OCI-LY1 (cell line): ENCODE data around the gene OR9G1.

ENCODE experiments used
- EZH2 ChIP-seq: fragments of 200-600 bp; sonication (generic), shearing (Covaris generic); IDR thresholded peaks from 2 replicates; pipeline ENCODE4 v1.8.0; 2017; ENCODE audit warnings: borderline replicate concordance, mixed run types, mild to moderate bottlenecking, antibody characterized with exemption, low read length, moderate library complexity, mixed read lengths
- TF ChIP-seq, protein P1 (sequence below): fragments of 200-600 bp; sonication (generic), shearing (Covaris generic); IDR thresholded peaks from 2 replicates; pipeline ENCODE4 v1.5.1; 2017; ENCODE audit warnings: mild to moderate bottlenecking, antibody characterized with exemption, low read length, moderate library complexity, mixed read lengths

DNA sequence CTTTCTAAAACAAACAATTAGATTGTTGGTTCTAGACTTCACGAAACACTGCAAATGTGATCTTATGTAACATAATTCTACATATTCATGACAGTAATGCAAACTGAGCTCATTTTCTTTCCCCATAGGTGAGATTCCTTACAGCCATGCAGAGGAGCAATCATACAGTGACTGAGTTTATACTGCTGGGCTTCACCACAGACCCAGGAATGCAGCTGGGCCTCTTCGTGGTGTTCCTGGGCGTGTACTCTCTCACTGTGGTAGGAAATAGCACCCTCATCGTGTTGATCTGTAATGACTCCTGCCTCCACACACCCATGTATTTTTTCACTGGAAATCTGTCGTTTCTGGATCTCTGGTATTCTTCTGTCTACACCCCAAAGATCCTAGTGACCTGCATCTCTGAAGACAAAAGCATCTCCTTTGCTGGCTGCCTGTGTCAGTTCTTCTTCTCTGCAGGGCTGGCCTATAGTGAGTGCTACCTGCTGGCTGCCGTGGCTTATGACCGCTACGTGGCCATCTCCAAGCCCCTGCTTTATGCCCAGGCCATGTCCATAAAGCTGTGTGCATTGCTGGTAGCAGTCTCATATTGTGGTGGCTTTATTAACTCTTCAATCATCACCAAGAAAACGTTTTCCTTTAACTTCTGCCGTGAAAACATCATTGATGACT lies 1.5 kb downstream of the OR9G1 start:
- TF ChIP-seq, protein P1, sequence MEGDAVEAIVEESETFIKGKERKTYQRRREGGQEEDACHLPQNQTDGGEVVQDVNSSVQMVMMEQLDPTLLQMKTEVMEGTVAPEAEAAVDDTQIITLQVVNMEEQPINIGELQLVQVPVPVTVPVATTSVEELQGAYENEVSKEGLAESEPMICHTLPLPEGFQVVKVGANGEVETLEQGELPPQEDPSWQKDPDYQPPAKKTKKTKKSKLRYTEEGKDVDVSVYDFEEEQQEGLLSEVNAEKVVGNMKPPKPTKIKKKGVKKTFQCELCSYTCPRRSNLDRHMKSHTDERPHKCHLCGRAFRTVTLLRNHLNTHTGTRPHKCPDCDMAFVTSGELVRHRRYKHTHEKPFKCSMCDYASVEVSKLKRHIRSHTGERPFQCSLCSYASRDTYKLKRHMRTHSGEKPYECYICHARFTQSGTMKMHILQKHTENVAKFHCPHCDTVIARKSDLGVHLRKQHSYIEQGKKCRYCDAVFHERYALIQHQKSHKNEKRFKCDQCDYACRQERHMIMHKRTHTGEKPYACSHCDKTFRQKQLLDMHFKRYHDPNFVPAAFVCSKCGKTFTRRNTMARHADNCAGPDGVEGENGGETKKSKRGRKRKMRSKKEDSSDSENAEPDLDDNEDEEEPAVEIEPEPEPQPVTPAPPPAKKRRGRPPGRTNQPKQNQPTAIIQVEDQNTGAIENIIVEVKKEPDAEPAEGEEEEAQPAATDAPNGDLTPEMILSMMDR, result no peak
- TF ChIP-seq EZH2, result no peak
